GM19099 (cell line): ENCODE measurements around the gene CABP7.

Experiments
- POLR2A ChIP-seq: IDR thresholded peaks from 3 replicates; pipeline ENCODE4 v1.6.1; 2011; ENCODE audit warnings: low read depth; ENCODE audit not compliant: insufficient read length; ENCODE audit errors: extremely low read depth

Gene CABP7

DNA sequence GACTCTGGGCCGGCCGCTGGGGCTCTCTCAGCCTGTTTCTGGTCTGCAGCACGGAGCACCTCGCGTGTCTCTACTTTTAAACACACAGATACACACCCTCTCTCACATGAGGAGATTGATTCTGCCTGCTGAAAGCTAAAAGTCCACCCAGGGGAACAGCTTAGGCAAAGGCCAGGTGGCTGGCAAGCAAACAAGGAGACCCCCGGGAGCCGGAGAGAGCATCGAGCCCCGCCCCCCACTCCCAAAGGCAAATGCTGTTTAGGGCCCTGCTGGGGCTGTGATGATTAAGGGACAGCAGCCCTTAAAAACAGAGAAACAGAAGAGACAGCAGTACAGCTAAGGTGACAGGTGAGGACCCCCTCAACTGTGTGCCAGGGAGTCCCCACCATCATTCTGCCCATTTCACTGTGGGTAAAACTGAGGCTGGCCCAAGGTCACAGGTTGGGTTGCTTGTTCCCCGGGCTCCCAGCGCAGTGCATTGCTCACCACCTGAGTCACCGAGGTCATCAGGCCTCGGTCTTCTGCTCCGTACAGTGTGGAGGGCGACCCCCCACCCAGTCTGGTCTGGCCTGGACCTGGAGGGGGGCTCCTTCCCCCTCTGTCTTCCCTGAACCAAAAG, 6.8 kb downstream of the CABP7 start:
- TF ChIP-seq POLR2A, result no peak

DNA sequence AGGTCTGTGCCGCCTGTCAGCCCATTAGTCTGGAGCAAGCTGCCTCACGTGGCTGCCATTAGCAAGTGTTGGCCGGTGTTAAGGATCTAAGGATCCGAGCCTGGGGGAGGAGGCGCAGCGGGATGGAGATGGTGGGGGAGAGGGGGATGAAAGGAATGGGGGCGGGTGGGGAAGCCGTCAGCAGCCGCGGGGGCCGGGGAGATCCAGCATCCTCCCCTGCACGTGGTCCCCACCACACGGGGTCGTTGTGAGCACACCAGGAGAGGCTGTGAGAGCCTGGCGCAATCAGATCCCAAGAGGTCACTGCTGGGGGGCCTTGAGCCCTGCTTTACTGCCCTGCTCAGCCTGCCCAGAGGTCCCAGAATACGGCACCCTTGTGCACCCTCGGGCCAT, 7.3 kb downstream of the CABP7 start:
- TF ChIP-seq POLR2A, result no peak

DNA sequence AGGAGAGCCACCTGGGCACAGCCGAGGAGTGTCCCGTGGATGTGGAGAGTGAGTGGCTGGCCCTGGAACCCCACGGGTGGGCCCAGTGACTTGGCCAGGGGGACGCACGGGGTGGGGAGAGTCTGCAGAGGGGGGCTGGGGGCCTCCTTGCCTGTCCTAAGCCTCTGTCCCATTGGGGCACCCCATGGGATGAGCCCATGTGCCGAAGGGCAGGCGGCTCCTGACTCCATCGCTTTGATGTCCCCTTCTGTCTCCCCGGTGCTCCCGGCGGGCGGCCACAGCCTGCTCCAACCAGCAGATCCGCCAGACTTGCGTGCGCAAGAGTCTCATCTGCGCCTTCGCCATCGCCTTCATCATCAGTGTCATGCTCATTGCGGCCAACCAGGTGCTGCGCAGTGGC, 9.4 kb downstream of the CABP7 start:
- no peak for TF ChIP-seq POLR2A

DNA sequence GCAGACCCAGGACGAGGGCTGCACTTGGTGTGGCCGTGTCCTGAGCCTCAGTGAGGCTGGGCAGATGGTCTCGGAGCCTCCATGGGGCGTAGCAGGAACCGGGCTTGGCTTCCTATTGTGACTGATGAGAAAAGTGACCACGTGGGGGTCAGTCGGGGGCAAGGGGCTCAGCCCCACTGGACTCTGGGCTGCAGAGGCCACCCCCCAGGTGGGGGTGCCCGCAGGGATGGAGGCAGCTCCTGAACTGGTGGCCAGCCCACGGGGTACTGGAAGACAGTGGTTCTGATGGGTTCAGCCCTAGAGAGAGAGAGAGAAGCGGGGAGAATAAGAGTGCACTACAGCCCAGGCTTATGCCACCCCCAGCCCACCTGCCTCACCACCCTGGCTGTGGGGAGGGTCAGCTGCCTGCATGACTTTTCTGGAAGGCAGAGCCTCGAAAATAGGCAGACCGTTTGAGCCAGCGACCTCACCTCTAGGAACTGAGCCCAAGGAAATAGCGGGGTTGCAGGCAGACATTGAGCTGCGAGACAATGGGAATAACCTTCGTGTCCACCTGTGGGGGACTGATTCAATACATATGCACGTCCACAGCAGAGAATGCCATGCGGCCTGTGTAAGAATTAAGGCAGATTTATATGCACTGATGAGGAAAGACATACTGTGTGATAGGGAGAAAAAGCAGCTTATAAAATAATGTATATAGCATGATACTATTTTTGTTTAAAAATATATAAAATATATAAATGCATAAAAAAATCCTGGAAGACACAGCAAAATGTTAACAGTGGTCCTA, 11.5 kb downstream of the CABP7 start:
- TF ChIP-seq POLR2A, result no peak

DNA sequence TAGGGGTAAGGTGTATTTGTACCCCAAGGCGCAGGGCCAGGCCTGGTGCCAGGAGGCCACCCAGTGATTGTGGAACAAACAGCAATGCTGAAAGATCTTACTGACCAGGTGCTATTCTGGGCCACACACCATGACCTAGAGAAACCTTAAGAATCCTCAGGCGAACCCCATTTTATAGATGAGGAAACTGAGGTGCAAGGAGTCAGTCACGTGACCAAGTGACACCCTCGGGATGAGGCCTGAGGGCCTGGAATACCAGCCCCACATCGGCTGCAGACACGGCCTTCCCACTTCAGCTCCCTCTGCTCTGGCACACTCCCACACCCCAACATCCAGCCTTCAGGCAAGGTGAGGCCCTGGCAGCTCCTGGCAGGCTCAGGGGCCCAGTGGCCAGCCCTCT, 13.1 kb downstream of the CABP7 start:
- TF ChIP-seq POLR2A, result no peak

DNA sequence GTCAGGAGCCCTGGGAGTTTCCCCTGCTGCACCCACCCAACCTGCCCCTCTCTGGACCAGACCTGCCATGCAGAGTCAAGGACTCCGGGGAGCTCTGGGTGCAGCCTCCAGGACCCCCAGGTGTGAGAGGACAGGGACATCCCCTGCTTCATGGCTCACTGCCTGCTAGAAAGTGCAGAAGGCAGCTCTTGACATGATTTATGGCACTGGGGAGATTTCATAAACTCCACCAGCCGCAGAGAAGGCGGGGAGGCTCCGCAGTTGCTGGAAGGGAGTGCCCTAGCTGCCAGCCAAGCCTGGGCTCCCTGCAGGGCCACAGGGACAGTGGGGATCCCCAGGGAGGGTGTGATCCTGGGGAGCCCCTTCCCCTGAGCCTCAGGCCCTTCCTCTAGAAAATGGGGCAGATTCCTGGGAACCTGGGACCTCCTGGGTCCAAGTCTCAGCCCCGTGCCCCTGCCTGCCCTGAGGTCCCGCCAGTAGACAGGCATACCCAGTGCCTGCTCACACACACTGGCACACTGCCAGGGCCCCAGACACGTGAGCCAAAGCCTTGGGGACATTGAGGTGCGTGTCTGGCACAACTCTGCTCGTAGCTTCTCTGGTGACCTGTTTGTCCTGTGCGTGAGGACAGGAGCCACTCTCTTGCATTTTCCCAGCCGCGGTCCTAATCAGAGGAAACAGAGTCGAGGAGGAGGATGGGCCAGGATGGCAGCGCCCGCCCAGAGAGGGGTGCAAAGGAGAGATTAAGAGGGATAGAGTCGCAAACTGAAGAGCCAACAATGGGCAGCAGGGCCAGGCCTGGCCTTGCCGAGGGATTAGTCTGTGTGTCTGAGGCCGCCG, 13.8 kb downstream of the CABP7 start:
- TF ChIP-seq POLR2A, result no peak

DNA sequence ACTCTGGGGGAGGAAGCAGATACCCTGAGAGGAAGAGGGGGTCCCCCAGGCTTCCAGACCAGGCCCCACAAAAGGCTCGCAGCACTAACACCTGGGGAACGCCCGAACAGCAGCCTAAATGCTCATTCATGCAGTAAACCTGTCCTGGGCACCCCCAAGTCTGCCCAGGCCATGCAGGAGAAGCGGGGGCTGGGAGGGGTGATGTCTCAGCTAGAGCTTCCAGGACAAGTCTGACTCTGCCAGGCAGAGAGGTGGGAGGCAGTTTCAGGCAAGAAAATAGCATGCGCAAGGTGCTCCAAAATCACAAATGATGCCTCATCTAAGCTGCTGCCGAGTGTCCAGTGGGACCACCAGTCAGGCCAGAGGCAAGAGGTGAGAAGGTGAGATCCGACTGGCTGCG, 14.6 kb downstream of the CABP7 start:
- TF ChIP-seq POLR2A, result no peak

DNA sequence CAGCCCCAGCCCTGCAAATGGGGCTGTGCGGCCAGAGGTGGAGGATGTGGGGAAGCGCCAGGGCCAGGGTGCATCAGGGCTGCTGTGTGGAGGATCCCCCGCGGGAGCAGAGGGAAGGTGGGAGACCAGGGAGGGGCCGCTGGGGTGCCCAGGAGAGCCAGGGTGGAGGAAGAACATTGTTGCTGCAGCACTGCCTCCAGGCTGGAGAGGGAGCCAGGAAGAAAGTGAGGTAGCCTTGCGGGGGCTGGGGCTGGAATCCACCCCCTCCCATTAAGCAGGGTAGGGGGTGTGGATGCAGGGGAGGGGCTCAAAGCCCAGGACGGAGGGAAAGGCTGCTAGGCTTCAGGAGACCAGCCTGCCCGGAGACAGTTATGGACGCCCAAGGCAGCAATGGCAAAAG, 15.0 kb downstream of the CABP7 start:
- no peak for TF ChIP-seq POLR2A

DNA sequence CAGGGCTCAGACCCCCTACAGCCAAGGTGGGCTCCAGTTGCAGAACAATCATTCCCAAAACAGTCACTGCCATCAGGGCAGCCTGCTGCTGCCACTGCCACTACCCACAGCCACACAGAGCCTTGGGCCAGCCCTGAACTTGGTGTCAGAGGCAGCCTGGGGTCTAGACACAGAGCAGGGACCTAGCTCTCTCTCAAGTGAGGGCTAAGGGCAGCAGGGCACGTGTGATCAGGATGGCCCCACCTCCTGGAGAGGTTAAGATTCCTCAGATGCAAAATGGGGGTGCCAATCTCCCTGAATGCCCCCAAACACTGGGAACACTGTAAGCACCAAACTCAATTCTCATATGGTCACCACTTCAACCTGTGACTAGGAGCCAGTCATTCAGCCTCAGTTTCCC, 15.6 kb downstream of the CABP7 start:
- TF ChIP-seq POLR2A, result no peak

DNA sequence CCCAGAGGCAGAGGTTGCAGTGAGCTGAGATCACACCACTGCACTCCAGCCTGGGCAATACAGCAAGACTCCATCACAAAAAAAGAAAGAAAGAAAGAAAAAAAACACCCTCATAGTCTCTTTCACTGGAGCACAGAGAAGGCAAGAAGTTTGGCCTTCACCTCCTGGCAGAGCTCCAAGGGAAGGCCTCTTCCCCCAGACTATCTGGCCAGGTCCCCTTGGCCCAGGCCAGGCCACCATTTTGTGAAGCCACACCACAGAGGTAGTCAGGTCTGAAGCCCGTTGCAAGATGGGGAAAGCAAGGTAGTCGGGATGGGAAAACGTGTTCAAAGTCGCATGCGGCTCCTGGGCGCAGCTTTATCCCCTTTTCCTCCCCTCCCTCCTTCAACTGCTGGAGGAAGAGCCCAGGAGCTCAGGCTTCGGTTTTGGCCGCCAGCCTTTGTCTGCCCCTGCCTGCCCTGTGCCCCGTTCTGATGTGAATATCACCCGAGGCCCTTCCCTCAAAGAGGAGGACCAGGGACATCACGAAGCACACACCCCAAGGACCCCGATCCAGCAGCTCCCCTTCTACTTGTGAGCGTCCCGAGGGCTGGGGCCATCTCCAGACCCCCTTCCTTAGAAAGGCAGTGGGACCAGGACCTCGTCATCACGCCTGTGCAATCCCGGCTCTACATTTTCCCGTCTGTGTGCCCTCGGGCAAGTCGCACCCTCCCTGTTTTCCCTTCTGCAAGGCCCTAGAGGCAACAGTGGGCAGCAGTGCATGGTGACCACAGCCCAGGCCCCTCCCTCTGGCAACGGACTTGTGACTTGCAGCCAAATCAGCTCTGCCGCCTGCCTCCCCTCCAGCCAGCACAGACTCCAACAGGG, 17.7 kb downstream of the CABP7 start:
- TF ChIP-seq POLR2A, result no peak

DNA sequence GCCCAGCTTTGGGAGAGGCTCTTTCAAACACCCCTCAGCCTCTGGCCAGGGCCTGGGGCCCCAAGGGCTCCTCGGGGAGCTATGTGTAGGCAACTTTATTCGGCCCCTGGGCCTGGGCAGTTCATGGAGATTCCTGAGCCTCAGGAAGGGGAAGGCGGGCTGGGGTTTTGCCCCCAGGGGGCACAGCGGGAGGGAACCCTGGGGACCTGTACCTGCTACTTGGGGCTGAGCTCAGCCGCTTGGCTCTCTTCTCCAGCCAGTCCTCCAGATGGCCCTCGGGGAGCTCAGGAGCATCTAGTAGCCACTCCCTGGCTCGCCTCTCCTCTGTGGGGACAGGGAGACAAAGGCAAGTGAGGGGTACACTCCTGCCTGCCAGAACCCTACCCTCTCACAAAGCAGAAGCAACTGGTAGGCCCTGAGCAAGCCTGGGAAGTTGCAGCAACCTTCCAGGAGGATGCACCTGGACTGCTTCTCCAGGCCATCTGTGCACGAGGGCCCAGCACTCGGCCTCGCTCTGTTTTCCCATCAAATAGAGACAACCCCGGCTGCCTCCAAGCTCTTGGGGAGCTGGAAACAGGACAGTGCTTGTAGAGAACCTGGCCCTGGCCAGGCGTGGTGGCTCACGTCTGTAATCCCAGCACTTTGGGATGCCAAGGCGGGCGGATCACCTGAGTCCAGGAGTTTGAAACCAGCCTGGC, 18.5 kb downstream of the CABP7 start:
- no peak for TF ChIP-seq POLR2A

DNA sequence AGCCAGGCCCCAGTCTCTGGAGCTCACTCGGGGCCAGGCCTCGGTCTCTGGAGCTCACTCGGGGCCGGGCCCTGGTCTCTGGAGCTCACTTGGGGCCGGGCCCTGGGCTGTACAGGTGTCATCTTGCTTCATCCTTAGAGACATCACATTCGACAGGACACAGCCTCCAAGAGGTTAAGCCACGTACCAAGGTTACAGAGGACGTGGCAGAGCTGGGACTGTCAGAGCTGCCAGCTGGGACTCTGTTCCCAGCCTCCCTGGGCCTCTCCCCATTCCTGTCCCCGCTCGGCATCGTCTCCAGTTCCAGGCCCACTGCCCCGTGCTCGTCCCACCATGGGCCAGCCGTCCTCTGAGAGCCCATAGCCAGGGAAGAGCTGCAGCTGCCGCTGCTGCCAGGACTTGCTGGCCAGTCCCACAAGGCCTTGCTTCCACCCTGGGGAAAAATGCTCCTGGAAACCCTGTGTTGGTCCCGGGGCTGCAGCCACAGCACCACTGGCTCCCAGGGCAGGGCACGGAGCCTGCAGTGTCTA, 19.6 kb downstream of the CABP7 start:
- no peak for TF ChIP-seq POLR2A

DNA sequence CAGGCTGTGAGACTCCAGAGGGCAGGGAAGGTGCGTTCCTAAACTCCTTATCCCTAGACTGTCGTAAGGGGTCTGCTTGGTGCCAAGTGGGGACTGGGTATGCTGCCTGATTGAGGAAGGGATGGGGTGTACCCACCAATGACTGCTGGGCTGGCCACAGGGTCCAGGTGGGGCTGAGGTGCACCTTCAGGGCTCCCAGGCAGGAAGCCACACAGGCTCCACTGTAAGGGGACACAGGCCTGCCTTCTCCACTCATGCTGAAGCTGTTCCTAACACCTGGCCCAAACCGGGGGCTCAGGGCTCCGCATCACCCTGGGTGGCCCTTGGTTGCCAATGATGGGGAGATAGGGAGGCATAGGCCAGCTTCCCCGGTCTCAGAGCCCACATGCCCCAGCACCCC, 20.4 kb downstream of the CABP7 start:
- TF ChIP-seq POLR2A, result no peak

DNA sequence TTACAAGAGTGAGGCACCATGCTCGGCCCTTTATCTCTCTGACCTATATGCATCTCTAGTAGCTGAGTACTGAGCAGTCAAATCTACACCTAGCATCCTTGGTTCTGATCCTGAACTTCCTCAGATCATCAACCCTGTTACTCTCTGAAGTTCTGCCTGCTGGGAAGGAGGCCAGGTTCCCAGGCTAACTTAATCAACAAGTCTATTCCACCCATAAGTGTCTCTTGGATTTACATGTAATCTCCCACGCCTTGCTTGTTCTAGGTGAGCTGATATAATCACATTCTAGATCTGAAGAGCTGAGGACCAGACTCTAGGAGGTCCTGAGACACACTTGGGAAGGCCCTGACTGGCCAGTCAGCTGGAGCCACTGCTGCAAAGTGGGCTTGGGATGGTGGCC, 22.1 kb downstream of the CABP7 start:
- no peak for TF ChIP-seq POLR2A
